Measurements from ENCODE around the gene PSMC5.
"Not testable (repeated sequence)": the region's sequence is repeated elsewhere in the genome, so short reads cannot be mapped to it uniquely, and the experiment has no call there.

Gene PSMC5

DNA sequence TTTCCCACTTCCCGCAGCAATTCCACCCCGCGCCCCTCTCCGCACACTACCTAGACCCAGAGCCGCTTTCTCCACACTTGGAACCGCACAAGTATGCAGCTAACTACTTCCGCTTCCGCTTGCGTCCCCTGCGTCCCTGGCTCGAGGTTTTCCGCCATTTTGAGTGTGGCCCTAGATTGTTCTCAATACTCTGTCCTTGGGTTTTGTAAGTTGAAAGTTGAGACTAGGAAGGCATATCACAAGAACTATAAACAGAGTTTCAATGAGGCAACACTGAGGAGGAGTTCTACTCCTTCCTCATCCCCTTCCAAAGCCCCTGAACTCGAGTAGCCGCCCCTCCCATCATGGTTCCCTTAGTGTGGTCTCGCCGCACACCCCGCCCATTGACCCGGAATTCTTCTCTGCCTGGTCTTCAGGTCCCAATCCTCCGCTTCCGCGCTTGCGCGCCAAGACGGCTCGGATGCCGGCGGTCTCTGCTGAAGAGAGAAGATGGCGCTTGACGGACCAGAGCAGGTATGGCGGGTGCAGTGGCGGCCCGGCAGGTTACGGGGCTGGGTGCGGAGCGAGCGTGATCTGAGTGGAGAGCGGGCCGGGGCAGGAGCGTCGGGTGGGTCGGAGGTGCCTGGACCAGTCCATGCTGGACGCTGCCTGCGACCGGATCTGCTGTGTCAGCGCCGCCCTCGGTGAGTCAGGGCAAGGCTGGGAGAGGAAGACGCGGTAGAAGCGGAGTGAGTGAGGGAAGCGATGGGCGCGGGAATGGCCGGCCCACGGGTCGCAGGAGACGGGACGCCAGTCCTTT, at the start of gene PSMC5, which contains the start of gene FTSJ3:
Gene PSMC5, plus strand, starts transcription at position 430 of the 799 bp plus-strand sequence. Its CDS starts 60 bp downstream, at position 490.
Gene FTSJ3, minus strand, starts transcription at position 662 of the 799 bp plus-strand sequence. CDS start 761 bp downstream, outside the sequence.
- DNase-seq (ENCODE audit: low read depth, low spot score): peak; percentile 98

DNA sequence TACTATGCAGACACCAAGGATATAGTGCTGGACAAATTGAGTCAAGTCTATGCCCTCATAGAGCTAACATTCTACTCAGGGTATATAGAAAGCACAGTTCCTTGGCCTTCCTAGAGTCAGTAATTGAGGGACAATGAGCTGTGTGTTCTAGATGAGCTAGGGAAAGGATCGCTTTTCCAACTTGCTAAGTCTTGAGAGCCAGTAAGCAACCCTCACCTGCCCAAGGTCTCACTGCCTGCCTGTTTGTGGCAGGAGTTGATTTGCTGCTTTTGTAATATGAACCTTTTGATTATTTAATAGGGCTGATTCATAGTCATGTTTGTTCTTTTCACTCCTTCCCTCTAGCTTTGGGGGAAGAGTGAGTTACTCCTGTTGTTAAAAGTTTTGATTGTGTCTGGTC, 46.7 kb upstream of the PSMC5 start:
- DNase-seq (ENCODE audit: low read depth, low spot score): peak; percentile 13

DNA sequence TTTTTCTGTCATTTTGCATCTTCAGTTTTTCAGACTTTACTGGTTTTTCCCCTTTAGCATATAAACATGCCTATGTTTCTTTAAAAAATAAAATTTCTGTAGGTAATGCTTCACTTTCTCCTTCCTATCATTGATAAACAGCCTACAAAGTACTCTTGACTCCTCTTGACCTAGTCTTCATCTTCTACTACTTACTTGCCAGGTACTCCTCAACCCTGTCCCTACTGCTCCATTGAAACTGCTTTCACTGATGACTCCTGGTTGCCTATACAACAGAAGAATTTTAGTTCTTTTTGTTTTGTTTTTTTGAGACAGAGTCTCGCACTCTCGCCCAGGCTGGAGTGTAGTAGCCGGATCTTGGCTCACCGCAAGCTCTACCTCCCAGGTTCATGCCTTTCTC, 46.3 kb upstream of the PSMC5 start:
- no peak for DNase-seq (ENCODE audit: low read depth, low spot score)

DNA sequence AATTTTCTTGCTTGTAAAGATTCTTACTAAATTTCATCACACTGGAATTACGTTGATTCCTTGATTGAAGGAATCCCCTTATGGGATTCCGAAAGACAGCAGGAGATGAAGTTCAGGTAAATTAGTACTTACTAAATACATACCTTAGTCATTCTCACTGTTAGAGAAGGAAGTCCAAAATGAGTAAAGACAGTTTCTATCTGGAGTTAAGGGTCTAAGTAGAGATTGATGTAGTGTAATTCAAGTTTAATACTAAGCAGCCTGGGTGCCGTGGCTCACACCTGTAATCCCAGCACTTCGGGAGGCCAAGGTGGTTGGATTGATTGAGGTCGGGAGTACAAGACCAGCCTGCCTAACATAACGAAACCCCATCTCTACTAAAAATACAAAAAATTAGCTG, 43.7 kb upstream of the PSMC5 start:
- no peak for DNase-seq (ENCODE audit: low read depth, low spot score)

DNA sequence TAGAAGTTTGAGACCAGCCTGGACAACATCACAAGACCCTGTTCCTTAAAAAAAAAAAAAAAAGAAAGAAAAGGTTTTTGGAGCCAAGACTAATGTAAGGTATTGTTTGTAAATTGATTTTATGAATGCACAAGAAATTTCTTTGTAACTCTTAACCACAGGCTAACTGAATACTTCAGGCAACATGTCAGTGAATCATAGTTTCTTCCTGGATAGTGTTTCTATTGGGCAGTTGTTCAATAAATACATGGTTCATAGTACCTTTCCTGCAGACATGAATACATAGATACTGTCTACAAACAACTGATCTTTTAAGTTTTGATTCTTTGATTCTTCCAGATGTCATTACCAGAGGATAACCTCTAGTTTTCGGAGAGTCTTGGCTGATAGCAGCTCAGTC, 41.7 kb upstream of the PSMC5 start:
- DNase-seq (ENCODE audit: low read depth, low spot score): peak; percentile 31

DNA sequence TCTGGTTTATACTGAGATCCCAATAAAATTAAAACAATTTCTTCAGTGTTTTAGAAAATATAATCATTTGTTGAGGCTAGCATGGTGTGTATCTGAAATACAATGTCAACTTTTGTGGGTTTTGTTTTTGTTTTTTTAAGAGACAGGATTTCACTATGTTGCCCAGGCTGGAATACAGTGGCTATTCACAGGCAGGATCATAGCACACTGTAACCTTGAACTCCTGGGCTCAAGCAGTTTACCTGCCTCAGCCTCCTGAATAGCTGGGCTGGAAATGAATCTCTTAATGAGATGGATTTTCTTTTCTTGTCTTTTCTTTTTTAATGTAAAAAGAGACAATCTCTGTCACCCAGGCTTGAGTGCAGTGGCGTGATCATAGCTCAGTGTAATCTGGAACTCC, 41.1 kb upstream of the PSMC5 start:
- no peak for DNase-seq (ENCODE audit: low read depth, low spot score)

DNA sequence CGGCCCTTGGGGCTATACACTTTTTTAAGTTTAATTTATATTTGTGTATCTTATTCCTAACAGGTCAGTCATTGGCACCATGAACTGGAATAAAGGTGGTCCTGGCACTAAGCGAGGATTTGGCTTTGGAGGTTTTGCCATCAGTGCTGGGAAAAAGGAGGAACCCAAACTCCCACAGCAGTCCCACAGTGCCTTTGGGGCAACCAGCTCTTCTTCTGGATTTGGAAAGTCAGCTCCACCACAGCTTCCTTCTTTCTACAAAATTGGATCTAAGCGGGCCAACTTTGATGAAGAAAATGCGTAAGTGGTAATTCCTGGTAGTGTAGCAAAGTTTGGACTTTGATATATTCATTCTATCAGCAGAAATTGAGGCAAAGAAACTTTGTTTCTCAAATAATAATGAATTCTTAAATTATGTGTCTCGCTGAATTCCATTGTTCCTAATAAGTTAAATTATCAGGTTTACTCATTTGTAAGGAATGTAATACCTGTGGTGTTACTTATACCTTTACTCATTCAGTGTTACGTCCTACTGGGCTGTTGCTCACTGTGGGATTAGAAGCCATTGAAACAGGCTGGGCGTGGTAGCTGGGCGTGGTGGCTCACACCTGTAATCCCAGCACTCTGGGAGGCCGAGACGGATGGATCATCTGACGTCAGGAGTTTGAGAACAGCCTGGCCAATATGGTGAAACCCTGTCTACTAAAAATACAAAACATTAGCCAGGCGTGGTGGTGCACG, 40.1 kb upstream of the PSMC5 start:
- DNase-seq (ENCODE audit: low read depth, low spot score): no peak

DNA sequence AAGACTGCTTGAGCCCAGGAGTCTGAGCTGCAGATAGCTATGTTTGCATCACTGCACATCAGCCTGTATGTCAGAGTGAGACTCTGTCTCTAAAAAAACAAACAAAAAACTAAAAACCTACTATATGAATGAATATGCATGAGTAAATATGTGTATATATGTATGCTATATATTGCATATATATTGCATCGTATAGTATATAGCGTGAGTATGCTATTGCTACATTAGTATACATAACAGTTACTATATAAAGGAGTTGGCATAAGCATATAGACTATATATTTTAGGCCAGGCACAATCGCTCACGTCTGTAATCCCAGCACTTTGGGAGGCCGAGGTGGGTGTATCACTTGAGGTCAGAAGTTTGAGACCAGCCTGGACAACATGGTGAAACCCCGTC, 37.2 kb upstream of the PSMC5 start:
- no peak for DNase-seq (ENCODE audit: low read depth, low spot score)

DNA sequence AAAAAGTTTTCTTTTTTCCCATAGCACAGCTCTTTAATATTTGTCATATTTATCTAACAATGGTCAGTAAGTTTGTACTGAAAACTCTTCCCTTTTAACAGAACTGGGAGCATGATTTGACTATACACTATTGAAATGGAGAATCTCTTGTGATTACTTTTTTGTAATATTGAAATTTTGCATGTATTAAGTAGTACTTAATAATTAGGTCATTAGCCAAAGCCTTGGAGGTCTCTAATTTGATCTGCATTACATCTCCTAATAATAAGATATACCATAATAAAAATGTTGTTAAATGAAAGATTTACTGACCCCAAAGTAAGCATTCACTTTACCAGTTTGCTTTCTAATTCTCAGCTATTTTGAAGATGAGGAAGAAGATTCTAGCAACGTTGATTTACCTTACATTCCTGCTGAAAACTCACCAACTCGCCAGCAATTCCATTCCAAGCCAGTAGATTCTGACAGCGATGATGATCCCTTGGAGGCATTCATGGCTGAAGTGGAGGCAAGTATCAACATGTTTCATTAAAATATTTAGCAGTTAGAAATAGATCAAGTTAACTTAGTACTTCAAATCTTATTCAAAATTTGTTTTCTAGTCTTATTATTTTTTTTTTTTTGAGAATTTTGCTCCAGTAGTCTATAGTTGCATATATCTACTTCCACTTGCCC, 35.0 kb upstream of the PSMC5 start:
- no peak for DNase-seq (ENCODE audit: low read depth, low spot score)

DNA sequence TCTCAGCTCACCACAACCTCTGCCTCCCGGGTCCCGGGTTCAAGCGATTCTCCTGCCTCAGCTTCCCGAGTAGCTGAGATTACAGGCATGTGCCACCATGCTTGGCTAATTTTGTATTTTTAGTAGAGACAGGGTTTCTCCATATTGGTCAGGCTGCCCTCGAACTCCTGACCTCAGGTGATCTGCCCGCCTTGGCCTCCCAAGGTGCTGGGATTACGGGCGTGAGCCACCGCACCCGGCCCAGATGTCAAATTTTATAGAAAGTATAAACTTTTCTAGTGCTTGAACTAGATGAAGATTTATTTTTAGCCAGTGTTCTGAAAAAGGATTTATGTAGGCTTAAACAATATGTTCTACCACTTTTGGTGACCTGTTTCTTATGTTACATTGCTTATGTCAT, 30.9 kb upstream of the PSMC5 start:
- DNase-seq (ENCODE audit: low read depth, low spot score): not testable (repeated sequence)

DNA sequence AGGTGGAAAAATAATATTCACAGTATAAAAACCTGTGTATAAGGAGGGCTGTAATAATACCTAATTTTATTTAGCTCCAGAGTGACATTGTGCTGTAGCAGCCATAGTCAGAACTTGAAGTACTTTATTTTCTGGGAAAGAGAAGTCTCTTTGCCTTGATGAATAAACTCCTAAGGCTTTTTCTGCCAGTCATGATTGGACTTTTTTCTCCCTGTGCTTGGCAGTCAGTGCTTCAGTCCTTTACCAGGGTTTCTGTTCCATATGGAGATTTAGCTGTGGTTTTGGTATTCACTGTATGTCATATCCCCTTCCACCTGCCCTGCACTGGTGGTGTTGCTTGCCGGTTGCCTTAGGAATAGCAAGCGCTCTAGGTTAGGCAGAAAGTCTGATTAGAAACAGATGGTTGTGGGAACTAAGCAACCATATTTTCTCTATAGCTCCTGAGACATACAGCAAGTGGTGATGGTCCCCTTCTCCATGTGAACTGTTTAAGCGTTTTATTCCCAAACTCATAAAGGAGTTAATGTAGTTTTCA, 28.6 kb upstream of the PSMC5 start:
- DNase-seq (ENCODE audit: low read depth, low spot score): no peak

DNA sequence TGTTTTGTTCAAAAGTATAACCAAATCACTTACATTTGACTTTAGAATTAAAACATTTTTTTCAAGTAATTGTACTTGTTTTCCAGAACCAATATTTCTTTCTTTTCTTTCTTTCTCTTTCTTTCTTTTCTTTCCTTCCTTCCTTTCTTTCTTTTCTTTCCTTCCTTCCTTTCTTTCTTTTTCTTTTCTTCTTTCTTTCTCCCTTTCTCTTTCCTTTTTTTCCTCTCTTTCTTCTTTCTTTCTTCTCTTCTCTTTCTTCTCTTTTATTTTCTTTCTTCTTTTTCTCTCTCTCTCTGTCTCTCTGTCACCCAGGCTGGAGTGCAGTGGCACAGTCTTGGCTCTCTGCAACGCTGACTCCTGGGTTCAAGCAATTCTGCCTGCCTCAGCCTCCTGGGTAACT, 26.4 kb upstream of the PSMC5 start:
- DNase-seq (ENCODE audit: low read depth, low spot score): no peak

DNA sequence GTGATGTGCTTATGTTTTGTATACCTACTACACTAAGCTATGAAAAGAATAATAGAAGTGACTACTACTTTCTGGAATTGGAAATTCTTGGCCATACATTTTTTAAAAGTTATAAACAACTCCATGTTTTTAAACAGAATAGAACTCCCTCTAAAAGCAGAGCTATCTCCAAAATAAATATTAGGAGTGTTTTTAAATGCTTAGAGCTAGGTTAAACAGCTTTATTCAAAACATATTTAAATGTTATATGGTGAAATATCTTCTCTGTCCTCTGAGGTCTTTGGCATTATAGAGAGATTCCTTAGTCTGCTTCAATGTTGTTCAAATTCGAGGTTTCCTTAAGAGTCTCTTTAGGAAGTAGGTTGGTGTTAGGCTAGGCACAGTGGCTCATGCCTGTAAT, 22.9 kb upstream of the PSMC5 start:
- DNase-seq (ENCODE audit: low read depth, low spot score): no peak

DNA sequence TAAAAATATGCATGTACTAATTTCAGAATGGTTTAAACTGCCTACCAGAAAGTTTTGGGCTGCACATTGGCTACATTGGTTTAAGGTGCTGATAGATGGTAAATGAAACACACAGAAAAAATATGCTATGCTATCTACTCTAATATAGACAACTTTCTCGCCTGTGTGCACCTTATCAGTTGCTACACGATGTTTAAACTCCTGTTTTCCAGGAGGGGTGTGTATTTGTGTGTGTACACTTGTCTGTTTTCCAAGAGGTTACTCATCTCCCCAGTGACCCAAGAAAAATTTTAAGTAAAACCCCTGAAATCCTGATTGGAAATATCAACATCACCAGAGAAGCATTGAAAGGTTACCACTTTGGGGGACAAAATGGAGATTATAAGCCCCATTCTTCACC, 21.6 kb upstream of the PSMC5 start:
- no peak for DNase-seq (ENCODE audit: low read depth, low spot score)

DNA sequence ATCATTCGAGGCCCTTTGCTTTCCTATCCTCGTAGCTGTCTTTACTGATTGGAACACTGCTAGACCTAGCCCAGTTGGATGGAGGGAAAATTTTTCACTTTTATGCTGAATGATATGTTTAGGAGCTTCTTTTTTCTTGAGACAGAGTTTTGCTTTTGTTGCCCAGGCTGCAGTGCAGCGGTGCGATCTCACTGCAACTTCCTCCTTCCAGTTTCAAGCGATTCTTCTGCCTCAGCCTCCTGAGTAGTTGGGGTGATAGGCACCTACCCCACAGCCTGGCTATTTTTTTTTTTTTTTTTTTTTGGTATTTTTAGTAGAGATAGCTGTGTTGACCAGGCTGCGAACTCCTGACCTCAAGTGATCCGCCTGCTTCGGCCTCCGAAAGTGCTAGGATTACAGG, 17.3 kb upstream of the PSMC5 start:
- no peak for DNase-seq (ENCODE audit: low read depth, low spot score)

DNA sequence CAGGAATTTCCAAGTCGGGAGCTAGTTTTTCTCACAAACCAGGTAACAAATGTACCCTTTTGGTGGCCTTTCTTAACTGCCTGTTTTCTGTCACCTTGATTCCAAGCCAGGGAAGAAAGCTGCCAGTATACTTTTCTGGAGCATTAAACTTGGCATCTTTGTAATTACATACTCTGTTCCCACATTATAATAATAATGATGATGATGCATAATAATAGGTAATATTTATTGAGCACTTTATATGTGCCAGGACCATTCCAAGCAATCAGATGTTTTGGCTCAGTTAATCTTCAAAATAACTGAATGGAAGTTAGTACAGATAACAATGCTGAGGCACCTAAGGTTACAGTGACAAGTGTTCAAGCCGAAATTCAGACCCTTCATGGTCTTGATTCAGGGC, 11.1 kb upstream of the PSMC5 start:
- DNase-seq (ENCODE audit: low read depth, low spot score): no peak

DNA sequence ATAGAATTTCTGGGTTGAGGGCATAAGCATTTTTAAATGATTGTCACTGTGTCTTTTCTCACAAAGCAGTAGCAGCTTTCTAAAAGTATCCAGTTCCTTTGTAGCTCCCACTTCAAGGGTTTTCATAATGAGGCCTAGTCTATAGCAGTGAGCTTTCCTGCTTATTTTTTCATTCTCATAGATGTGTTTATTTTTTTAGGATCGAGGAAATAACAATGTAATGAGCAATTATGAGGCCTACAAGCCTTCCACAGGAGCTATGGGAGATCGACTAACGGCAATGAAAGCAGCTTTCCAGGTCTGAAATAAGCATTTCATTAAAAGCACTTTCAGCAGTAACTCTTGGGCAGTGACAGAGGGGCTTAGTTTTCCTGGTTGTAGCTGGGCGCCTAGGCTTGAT, 10.6 kb upstream of the PSMC5 start:
- no peak for DNase-seq (ENCODE audit: low read depth, low spot score)

DNA sequence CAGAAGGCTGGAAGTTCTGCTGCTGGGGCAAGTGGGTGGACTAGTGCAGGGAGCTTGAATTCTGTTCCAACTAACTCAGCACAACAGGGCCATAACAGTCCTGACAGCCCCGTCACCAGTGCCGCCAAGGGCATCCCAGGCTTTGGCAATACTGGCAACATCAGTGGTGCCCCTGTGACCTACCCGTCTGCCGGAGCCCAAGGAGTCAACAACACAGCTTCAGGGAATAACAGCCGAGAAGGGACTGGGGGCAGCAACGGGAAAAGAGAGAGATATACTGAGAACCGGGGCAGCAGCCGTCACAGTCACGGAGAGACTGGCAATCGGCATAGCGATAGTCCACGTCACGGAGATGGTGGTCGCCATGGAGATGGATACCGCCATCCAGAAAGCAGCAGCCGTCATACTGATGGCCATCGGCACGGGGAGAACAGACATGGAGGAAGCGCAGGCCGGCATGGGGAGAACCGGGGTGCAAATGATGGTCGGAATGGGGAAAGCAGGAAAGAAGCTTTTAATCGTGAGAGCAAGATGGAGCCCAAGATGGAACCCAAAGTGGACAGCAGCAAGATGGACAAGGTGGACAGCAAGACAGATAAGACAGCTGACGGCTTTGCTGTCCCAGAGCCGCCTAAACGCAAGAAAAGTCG, 9.4 kb upstream of the PSMC5 start:
- DNase-seq (ENCODE audit: low read depth, low spot score): no peak

DNA sequence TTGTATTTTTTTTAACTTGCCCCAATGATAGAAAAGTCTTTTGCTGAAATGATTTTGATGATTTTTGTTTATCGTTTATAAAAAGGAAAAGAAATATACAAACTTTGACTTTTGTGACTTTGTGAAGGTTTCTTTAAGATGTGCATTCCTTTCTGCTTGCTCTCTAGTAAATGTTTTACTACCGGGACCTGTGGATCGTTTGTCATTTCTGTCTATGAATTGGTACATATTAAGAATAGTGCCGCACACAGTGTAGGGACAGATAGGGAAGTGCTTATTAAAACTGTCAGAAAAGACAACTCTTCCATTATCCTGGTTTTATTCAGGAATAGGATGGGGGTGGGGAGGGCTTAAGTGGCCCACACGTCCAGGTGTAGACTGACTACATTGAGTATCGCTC, 8.1 kb upstream of the PSMC5 start:
- no peak for DNase-seq (ENCODE audit: low read depth, low spot score)

DNA sequence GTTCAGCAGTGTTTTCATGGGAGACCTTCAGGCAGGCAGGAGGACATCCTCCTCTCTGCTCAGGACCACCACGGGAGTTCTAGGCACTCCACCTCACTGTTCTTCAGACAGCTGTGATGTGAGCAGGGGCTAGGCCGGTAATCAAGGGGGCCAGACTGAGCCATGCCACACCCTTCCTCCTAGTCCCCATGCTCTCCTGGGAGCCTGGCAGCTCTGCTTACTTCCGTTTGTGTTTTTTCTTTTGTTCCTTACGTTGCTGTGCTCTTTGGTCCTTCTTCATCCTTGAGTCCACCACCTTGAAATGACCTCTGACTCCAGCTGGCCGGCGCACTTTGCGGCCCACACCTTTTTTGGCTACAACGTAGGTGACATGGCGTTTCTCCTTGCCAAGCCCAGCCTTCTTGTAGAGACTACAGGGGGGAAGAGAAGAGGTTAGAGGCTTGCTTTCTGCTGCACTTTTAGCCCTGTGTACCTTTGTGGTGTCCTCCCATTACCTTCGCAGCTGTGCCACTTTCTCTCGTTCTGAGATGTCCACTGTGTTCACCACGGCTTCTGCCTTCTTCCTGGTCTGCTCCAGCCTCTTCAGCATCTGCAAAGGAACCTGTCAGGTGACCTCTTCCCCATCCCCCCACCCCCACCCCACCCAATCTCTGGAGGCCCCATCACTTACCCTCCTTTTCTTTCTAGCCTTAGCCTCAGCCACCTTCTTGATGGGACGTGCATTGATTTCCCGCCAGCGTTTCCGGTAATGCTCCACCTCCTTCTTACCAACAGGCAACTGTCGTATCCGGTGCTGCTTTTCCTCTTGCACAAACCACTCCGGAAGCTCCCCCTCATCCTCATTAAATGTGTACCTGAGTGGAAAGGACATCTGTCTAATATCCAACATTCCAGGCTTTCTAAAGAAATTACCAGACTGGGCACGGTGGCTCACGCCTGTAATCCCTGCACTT, 7.4 kb upstream of the PSMC5 start:
- no peak for DNase-seq (ENCODE audit: low read depth, low spot score)

Measured in astrocyte of the hippocampus (primary cell).